Lower lobe of right lung (tissue), 2 donors: Measurements from ENCODE around the gene MACROD2. TPM values are rescaled to one million over a fixed set of nuclear protein-coding genes. Genes with fewer than 3 reads are reported as not detected.

Source experiments
- ATAC-seq, 2 donors: fragments of 200-7000 bp; cut with Tn5 transposase; one replicate each; pipeline ENCODE4 v1.9.1; 2020 to 2022; ENCODE audit warnings: mild to moderate bottlenecking in 2 of 2, moderate library complexity in 2 of 2
- DNase-seq: peaks from one replicate; pipeline ENCODE4 v3.0.0-alpha.2; 2020
- H3K27ac ChIP-seq: fragments of 200-600 bp; one replicate; pipeline ENCODE4 v1.8.0; 2022
- H3K27me3 ChIP-seq: fragments of 200-600 bp; one replicate; pipeline ENCODE4 v1.8.0; 2022; ENCODE audit warnings: low read depth
- H3K36me3 ChIP-seq: fragments of 200-600 bp; one replicate; pipeline ENCODE4 v1.8.0; 2022; ENCODE audit warnings: mild to moderate bottlenecking
- H3K4me1 ChIP-seq: fragments of 200-600 bp; one replicate; pipeline ENCODE4 v1.8.0; 2022
- H3K4me3 ChIP-seq: fragments of 200-600 bp; one replicate; pipeline ENCODE4 v1.8.0; 2022; ENCODE audit warnings: mild to moderate bottlenecking
- H3K9me3 ChIP-seq: fragments of 200-600 bp; one replicate; pipeline ENCODE4 v1.8.0; 2022
- intact Hi-C: fragments of 100-400 bp; cut with DNase I; formaldehyde crosslinking; loops from one replicate; pipeline ENCODE4 v1.11.0; 2022
- total RNA-seq: library from RNA; stranded (reverse); fragmentation: NEBNext Ultra II Directional; extraction: Animal tissue kit (Norgen Biotek cat#: 25700); gene quantifications from one replicate; pipeline ENCODE4 v1.2.1, GENCODE V29; 2021
- TF ChIP-seq, protein P1 (sequence below): fragments of 200-600 bp; IDR thresholded peaks from one replicate; pipeline ENCODE4 v1.8.0; 2022; ENCODE audit warnings: antibody characterized with exemption, mild to moderate bottlenecking
- donor health status: DM: no; HTN: yes; CAD: no; lungs with severe emphysema.

Gene MACROD2
- total RNA-seq, 1 donor from 2014 or later = 73.0 TPM

DNA sequence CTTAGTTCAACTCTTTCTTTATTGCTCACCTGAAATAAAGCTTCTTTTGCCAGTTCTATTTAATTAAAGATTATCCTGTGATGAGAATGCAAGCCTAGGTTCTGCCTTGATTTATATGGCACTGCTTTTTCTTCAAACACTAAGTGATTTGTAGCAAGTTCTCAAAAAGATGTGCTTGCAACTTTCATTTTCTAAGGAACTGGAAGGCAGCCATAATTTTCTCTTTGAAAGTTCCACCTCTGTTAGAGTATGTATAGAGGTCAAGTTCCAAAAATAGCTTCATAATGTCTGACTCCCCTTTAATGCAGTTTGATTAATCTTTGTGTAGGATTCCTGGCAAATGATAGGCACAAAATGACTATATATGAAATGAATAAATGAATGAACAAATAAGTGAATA is 870.4 kb downstream of the MACROD2 start:
- H3K4me1 ChIP-seq = no peaks in the 10 kb centered on the region
- ATAC-seq (no peak), DNase-seq (no peak)
- H3K36me3 ChIP-seq = no peaks in the 10 kb centered on the region
- intact Hi-C loops = no loop called here
- no peak overlapping the region for H3K27ac ChIP-seq
- H3K9me3 ChIP-seq = no peaks in the 10 kb centered on the region
- no peaks in the 10 kb centered on the region for H3K27me3 ChIP-seq
- H3K4me3 ChIP-seq = no peak overlapping the region
- TF ChIP-seq, protein P1, sequence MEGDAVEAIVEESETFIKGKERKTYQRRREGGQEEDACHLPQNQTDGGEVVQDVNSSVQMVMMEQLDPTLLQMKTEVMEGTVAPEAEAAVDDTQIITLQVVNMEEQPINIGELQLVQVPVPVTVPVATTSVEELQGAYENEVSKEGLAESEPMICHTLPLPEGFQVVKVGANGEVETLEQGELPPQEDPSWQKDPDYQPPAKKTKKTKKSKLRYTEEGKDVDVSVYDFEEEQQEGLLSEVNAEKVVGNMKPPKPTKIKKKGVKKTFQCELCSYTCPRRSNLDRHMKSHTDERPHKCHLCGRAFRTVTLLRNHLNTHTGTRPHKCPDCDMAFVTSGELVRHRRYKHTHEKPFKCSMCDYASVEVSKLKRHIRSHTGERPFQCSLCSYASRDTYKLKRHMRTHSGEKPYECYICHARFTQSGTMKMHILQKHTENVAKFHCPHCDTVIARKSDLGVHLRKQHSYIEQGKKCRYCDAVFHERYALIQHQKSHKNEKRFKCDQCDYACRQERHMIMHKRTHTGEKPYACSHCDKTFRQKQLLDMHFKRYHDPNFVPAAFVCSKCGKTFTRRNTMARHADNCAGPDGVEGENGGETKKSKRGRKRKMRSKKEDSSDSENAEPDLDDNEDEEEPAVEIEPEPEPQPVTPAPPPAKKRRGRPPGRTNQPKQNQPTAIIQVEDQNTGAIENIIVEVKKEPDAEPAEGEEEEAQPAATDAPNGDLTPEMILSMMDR = no peak

DNA sequence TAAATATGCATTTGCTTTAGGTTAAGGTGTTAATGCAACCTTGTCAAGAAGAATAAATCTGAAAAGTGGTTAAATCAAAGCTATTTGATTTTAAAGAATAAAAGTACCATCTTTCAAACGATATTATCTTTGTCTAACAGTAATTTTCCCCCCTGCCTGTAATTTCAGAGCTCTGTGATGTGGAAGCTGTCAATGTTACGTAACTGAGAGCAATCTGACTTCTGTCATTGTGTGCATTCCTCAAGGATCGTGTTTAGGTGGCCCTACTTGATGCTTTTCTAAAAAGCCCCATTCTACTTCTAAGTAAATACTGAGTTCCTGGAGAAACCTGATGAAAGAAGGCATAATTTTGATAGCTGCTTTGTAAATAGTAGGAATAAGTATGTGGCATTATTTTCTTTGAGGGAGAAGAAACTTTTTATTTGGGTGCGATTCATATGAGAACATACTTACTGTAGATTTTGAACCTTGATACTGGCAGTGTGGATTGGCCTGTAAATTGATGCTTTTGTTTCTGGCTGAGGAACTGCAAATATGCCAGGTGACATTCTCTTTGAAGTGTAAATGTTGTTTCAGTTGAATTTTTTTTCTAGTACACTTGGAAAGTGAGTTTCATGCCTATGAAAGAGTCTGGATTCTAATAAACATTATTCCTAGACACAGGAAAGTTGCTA is 871.7 kb downstream of the MACROD2 start:
- H3K4me3 ChIP-seq = no peak overlapping the region
- H3K36me3 ChIP-seq = no peaks in the 10 kb centered on the region
- H3K4me1 ChIP-seq = no peaks in the 10 kb centered on the region
- no peaks in the 10 kb centered on the region for H3K27me3 ChIP-seq
- no peaks in the 10 kb centered on the region for H3K9me3 ChIP-seq
- DNase-seq (no peak), ATAC-seq (peak in 1 of 2 donors; percentile 48)
- TF ChIP-seq, protein P1 = no peak
- intact Hi-C loops = no loop called here
- H3K27ac ChIP-seq = no peak overlapping the region

DNA sequence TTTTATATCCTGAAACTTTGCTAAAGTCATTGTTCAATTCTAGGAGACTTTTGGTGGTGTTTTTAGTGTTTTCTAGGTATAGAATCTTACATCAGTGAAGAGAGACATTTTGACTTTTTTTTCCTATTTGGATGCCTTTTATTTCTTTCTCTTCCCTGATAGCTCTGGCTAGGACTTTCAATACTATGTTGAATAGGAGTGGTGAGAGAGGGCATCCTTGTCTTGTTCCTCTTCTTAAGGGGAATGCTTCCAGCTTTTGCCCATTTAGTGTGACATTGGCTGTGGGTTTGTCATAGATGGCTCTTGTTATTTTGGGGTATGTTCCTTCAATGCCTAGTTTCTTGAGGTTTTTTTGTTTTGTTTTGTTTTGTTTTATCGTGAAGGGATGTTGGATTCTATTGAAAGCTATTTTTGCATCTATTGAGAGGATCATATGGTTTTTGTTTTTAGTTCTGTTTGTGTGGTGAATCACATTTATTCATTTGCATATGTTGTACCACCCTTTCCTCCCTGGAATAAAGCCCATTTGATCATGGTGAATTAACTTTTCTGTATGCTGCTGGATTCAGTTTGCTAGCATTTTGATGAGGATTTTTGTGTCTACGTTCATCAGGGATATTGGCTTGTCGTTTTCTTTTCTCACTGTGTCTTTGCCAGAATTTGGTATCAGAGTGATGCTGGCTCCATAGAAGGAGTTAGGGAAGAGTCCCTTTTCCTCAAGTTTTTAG is 882.1 kb downstream of the MACROD2 start:
- Histone ChIP-seq H3K27me3 (no peaks in the 10 kb centered on the region), H3K36me3 (no peaks in the 10 kb centered on the region), H3K4me1 (no peaks in the 10 kb centered on the region), H3K27ac (no peak overlapping the region), H3K9me3 (no peaks in the 10 kb centered on the region), H3K4me3 (no peak overlapping the region)
- TF ChIP-seq, protein P1 = no peak
- ATAC-seq (no peak), DNase-seq (no peak)
- intact Hi-C loops = no loop called here

DNA sequence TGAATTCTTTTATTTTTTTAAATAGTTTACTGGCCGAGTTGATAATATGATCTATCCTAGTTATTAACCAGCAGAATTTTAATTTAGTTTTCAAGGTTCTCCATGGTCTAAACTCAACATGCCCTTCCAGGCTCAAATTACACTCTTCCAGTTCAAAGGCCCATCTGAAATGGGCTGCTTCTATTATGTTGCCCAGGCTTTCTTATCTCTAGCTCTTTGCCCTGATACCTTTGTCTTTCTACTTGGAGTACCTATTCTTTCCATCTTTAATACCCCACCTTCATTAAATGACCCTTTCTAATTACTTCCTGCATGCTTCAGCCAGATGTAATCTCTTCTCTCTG is 883.3 kb downstream of the MACROD2 start:
- Histone ChIP-seq H3K27ac (no peak overlapping the region), H3K27me3 (no peaks in the 10 kb centered on the region), H3K4me1 (no peaks in the 10 kb centered on the region), H3K9me3 (no peaks in the 10 kb centered on the region), H3K36me3 (no peaks in the 10 kb centered on the region), H3K4me3 (no peak overlapping the region)
- TF ChIP-seq, protein P1 = no peak
- intact Hi-C loops = no loop called here
- ATAC-seq = no peak
- no peak for DNase-seq

DNA sequence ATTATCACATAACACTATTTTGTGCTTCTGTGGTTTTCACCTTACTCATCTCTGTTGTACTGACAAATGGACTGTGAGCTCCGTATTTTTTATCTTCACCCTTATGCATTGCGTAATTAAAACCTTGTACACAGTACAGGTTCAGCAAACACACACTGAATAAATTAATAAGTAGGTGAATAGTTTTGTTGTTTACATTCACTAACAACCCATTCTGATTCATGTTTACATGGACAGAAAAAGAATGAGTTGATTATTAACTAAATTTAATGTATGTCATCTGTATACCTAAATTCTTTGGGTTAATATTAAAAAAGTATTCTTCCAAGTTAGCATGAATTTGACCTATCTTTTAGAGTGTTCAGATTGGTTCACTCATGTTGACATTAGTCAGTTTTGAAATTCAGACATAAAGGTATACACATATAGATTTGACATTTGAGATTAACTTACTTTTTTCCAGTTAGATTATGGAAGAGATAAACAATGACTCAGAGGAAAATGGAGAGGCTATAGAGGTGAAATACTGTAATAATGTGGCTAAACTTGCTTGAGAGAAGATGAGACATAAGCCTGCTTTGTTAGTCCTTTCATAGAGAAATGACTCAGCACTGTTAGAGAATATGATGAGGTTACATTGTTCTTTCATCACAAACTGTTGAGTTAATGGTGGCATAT is 883.8 kb downstream of the MACROD2 start:
- H3K9me3 ChIP-seq = no peaks in the 10 kb centered on the region
- TF ChIP-seq, protein P1 = no peak
- no peak overlapping the region for H3K4me3 ChIP-seq
- no peak overlapping the region for H3K27ac ChIP-seq
- no peaks in the 10 kb centered on the region for H3K27me3 ChIP-seq
- ATAC-seq (no peak), DNase-seq (no peak)
- no peaks in the 10 kb centered on the region for H3K36me3 ChIP-seq
- H3K4me1 ChIP-seq = no peaks in the 10 kb centered on the region
- intact Hi-C loops = no loop called here
